Activated T-helper 2 cell treated with anti-CD3 and anti-CD28 coated beads, Interferon-gamma antibody, Interleukin-2, Interleukin-4, amounts not matched to agents 10 μg/mL and 5 μg/mL and 100 μg/mL, durations not matched to agents 14 hours and 24 hours and 36 hours (primary cell): ENCODE measurements around the gene PDZD7. TPM values are rescaled to one million over a fixed set of nuclear protein-coding genes. Genes with fewer than 3 reads are reported as not detected.

Source experiments
- DNase-seq: peaks from one replicate; pipeline ENCODE4 v3.0.0; 2021; ENCODE audit warnings: low spot score
- H3K27ac Mint-ChIP-seq: one replicate; pipeline ENCODE4 v1.8.0; 2021; ENCODE audit warnings: mixed read lengths
- H3K27me3 Mint-ChIP-seq: one replicate; pipeline ENCODE4 v1.8.0; 2021; ENCODE audit warnings: low read depth, mixed read lengths
- H3K36me3 Mint-ChIP-seq: one replicate; pipeline ENCODE4 v1.8.0; 2021; ENCODE audit warnings: low read depth, mixed read lengths
- H3K4me1 Mint-ChIP-seq: one replicate; pipeline ENCODE4 v1.8.0; 2021; ENCODE audit warnings: low read depth, mixed read lengths
- H3K4me3 Mint-ChIP-seq: one replicate; pipeline ENCODE4 v1.8.0; 2021; ENCODE audit warnings: low read depth, mild to moderate bottlenecking, moderate library complexity, mixed read lengths
- H3K9me3 Mint-ChIP-seq: one replicate; pipeline ENCODE4 v1.8.0; 2021; ENCODE audit warnings: mixed read lengths
- intact Hi-C: fragments of 100-400 bp; cut with micrococcal nuclease; formaldehyde crosslinking; loops from one replicate; pipeline ENCODE4 v1.15.1; 2023
- total RNA-seq: library from RNA; stranded (reverse); gene quantifications from 2 replicates; pipeline ENCODE4 v1.2.3, GENCODE V29; 2022

Gene PDZD7
- total RNA-seq, 1 donor from 2014 or later = 0.64 TPM

- Mint-ChIP-seq H3K27ac (no peak overlapping the region), H3K4me3 (no peak overlapping the region), H3K4me1 (peaks cover 9% of the 10 kb centered on the region), H3K27me3 (peaks cover 3% of the 10 kb centered on the region), H3K9me3 (no peaks in the 10 kb centered on the region), H3K36me3 (peaks cover 6% of the 10 kb centered on the region)
- intact Hi-C loops = no loop called here
- no peak for DNase-seq
Observed at GRCh38 chr10:101008823-101009423, 22.0 kb downstream of the PDZD7 start.

- Mint-ChIP-seq H3K4me3 (no peak overlapping the region), H3K27ac (no peak overlapping the region), H3K27me3 (peaks cover 1% of the 10 kb centered on the region), H3K4me1 (peaks cover 5% of the 10 kb centered on the region), H3K9me3 (no peaks in the 10 kb centered on the region), H3K36me3 (peaks cover 6% of the 10 kb centered on the region)
- DNase-seq = no peak
- intact Hi-C loops = no loop called here
Observed at GRCh38 chr10:101007915-101008822, 22.8 kb downstream of the PDZD7 start.

GRCh38 chr10:101007099-101007711 lies 23.7 kb downstream of the PDZD7 start:
- no peaks in the 10 kb centered on the region for H3K4me1 Mint-ChIP-seq
- DNase-seq = no peak
- intact Hi-C loops = no loop called here
- H3K4me3 Mint-ChIP-seq = no peak overlapping the region
- no peak overlapping the region for H3K27ac Mint-ChIP-seq
- H3K27me3 Mint-ChIP-seq = no peaks in the 10 kb centered on the region
- H3K36me3 Mint-ChIP-seq = peaks cover 6% of the 10 kb centered on the region
- no peaks in the 10 kb centered on the region for H3K9me3 Mint-ChIP-seq

- intact Hi-C loops = no loop called here
- Mint-ChIP-seq H3K36me3 (peaks cover 6% of the 10 kb centered on the region), H3K4me1 (no peaks in the 10 kb centered on the region), H3K27ac (no peak overlapping the region), H3K4me3 (no peak overlapping the region), H3K27me3 (no peaks in the 10 kb centered on the region), H3K9me3 (no peaks in the 10 kb centered on the region)
- no peak for DNase-seq
Observed at GRCh38 chr10:101006593-101007098, 24.3 kb downstream of the PDZD7 start.

- Mint-ChIP-seq H3K27me3 (peaks cover 2% of the 10 kb centered on the region), H3K4me3 (no peak overlapping the region), H3K36me3 (peaks cover 8% of the 10 kb centered on the region), H3K9me3 (no peaks in the 10 kb centered on the region), H3K27ac (no peak overlapping the region), H3K4me1 (peaks cover 2% of the 10 kb centered on the region)
- intact Hi-C loops = no loop called here
- DNase-seq = no peak
Observed at GRCh38 chr10:101005869-101006567, 24.9 kb downstream of the PDZD7 start.

- DNase-seq = no peak
- H3K27me3 Mint-ChIP-seq = peaks cover 3% of the 10 kb centered on the region
- peaks cover 9% of the 10 kb centered on the region for H3K36me3 Mint-ChIP-seq
- peaks cover 3% of the 10 kb centered on the region for H3K4me1 Mint-ChIP-seq
- intact Hi-C loops = no loop called here
- H3K9me3 Mint-ChIP-seq = no peaks in the 10 kb centered on the region
- H3K4me3 Mint-ChIP-seq = no peak overlapping the region
- H3K27ac Mint-ChIP-seq = no peak overlapping the region
Observed at GRCh38 chr10:101005361-101005760, 25.6 kb downstream of the PDZD7 start.

- Mint-ChIP-seq H3K27ac (no peak overlapping the region), H3K4me1 (peaks cover 5% of the 10 kb centered on the region), H3K27me3 (peaks cover 3% of the 10 kb centered on the region), H3K36me3 (peaks cover 9% of the 10 kb centered on the region), H3K4me3 (no peak overlapping the region), H3K9me3 (no peaks in the 10 kb centered on the region)
- DNase-seq = no peak
- intact Hi-C loops = no loop called here
Observed at GRCh38 chr10:101003639-101004206, 27.2 kb downstream of the PDZD7 start.

- DNase-seq = no peak
- peaks cover 13% of the 10 kb centered on the region for H3K4me1 Mint-ChIP-seq
- H3K27ac Mint-ChIP-seq = no peak overlapping the region
- intact Hi-C loops = no loop called here
- peaks cover 9% of the 10 kb centered on the region for H3K36me3 Mint-ChIP-seq
- H3K9me3 Mint-ChIP-seq = no peaks in the 10 kb centered on the region
- H3K27me3 Mint-ChIP-seq = peaks cover 3% of the 10 kb centered on the region
- no peak overlapping the region for H3K4me3 Mint-ChIP-seq
Observed at GRCh38 chr10:101002456-101002855, 28.5 kb downstream of the PDZD7 start.

- Mint-ChIP-seq H3K9me3 (no peaks in the 10 kb centered on the region), H3K27me3 (peaks cover 3% of the 10 kb centered on the region), H3K4me1 (peaks cover 14% of the 10 kb centered on the region), H3K27ac (no peak overlapping the region), H3K36me3 (peaks cover 9% of the 10 kb centered on the region), H3K4me3 (no peak overlapping the region)
- intact Hi-C loops = no loop called here
- no peak for DNase-seq
Observed at GRCh38 chr10:101001659-101002035, 29.3 kb downstream of the PDZD7 start.

GRCh38 chr10:101000915-101001658 lies 29.8 kb downstream of the PDZD7 start:
- intact Hi-C loops = no loop called here
- H3K27me3 Mint-ChIP-seq = peaks cover 3% of the 10 kb centered on the region
- H3K4me1 Mint-ChIP-seq = peaks cover 18% of the 10 kb centered on the region
- DNase-seq = no peak
- peak overlapping the region; percentile 34 for H3K27ac Mint-ChIP-seq
- H3K36me3 Mint-ChIP-seq = peaks cover 9% of the 10 kb centered on the region
- no peaks in the 10 kb centered on the region for H3K9me3 Mint-ChIP-seq
- peak overlapping the region; percentile 67 for H3K4me3 Mint-ChIP-seq

- Mint-ChIP-seq H3K9me3 (no peaks in the 10 kb centered on the region), H3K27me3 (peaks cover 3% of the 10 kb centered on the region), H3K36me3 (peaks cover 10% of the 10 kb centered on the region), H3K4me1 (peaks cover 18% of the 10 kb centered on the region), H3K4me3 (peak overlapping the region; percentile 68), H3K27ac (no peak overlapping the region)
- no peak for DNase-seq
- intact Hi-C loops = no loop called here
Observed at GRCh38 chr10:101000127-101000914, 30.6 kb downstream of the PDZD7 start.
